HG02588 (cell line): Measurements from ENCODE around the gene ADAMTS4.

Source experiments
- ATAC-seq: cut with Tn5 transposase; IDR thresholded peaks from one replicate; pipeline ENCODE4 v1.9.1; 2021; ENCODE audit warnings: mild to moderate bottlenecking, moderate library complexity; ENCODE audit not compliant: unreplicated experiment

ADAMTS4 gene

GRCh38 chr1:161158316-161159010, 40.4 kb downstream of the ADAMTS4 start:
- ATAC-seq, result peak; percentile 2

DNA sequence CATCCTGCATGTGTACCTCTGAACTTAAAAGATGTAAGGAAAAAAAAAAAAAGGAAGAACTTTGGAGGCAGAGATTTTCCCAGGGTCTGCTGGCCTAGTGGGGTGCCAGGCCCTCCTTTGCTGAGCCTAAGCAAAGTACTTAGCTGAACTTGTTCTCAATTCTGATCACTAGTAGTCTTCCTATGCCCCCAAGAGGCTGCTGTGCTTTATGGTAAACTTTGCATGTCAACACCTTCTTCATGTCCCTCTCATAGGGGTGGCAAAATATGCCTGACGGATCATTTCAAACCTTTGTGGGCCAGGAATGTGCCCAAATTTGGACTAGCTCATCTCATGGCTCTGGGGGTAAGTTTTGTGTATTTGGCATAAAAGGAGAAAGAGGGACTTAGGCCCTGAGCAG, 41.0 kb downstream of the ADAMTS4 start:
- ATAC-seq, result no peak

- peak; percentile 87 for ATAC-seq
Measured at GRCh38 chr1:161153682-161154337, 45.0 kb downstream of the ADAMTS4 start, which contains the start of gene UFC1. Gene UFC1 (plus strand): TSS chr1:161153978. CDS start chr1:161153998, 20 bp downstream.

GRCh38 chr1:161153176-161153575, 45.7 kb downstream of the ADAMTS4 start:
- no peak for ATAC-seq

DNA sequence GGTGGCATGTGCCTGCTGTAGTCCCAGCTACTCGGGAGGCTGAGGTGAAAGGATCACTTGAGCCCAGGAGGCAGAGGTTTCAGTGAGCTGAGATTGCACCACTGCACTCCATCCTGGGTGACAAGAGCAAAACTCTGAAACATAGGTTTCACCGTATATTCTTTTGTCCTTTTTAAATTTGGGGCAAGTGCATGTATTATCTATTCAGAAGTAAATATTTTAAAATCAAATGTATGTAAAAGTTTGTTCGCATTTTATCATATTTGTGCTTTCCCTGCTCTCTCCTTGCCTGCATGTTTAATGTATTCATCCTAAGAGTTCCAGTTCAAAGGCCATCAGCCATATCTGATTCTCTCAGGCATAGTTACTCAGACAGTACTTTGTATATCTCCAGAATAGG, 53.0 kb downstream of the ADAMTS4 start:
- no peak for ATAC-seq

DNA sequence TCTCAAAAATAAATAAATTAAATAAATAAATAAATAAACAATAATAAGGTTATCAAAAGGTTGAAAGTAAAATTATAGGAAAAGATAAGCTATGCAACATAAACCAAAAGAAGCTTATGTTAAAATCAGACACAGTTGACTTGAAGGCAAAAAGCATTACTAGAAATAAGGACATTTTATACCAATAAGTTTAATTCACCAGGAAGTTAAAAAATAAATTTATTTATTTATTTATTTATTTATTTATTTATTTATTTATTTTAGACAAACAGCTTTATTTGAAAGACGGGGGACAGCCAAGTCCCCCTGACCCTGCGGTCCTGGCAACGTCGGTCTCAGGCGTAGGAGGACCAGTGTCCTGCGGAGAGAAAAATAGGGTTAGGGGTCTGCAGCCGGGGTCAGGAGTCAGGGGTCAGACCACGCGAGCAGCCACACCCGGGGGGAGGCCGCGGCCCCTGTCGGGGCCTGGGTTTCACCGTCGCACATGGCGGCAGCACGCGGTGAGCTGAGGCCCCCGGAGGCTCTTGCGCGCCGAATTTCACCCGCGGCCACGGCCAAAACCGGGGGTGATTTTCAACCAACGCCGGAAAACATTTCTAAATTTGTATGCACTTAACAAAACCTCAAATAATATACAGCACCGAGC, 58.0 kb downstream of the ADAMTS4 start:
- ATAC-seq, result no peak

DNA sequence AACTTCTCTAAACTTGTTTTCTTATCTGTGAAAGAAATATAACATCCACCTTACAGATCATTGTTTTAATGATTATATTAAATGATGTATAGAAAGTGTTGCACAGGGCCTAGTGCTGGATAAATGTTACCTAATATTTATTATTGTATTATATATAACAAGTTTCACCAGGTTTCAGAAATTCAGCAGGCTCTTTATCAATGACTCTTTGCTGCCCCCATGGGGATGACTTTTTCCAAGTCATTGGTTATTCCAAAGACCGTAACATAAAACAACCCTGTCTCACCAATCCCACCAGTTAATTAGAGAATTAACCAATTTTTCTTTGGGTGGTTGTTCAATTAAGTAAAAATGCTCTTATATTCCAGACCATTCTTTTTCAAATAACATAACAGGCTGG, 59.1 kb downstream of the ADAMTS4 start:
- ATAC-seq, result no peak

- ATAC-seq, result no peak
Measured at GRCh38 chr1:161138431-161138830, 60.4 kb downstream of the ADAMTS4 start.

DNA sequence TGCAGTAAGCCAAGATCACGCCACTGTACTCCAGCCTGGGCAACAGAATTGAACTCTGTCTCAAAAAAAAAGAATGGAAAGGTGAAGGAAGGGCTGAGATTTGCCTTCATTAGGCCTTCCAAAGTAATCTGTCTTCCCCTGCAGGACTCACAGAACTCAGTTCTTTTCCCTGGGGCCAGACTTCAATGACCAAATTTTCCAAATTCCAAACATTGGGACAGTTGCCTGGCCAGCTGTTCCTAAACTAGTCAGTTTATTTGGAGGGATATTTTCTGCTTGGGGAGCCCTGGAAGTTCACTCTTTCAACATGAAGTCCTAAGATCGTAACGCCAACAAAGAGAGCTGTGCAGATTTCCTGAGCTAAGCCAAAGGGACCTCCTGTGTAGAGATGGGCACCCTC, 61.0 kb downstream of the ADAMTS4 start:
- ATAC-seq, result no peak
